Activated CD8-positive, alpha-beta T cell treated with anti-CD3 and anti-CD28 coated beads, Interleukin-2, amount 10 ng/mL, durations not matched to agents 7 days and 5 days (primary cell): ENCODE measurements around the gene MOB3A. TPM values are rescaled to one million over a fixed set of nuclear protein-coding genes. Genes with fewer than 3 reads are reported as not detected.

Experiments used
- ATAC-seq: fragments of 150-1000 bp; cut with Tn5 transposase; one replicate; pipeline ENCODE4 v1.10.0; 2021; ENCODE audit warnings: moderate library complexity
- CTCF ChIA-PET: fragments of 350-600 bp; sonication (Branson Sonifier 250); formaldehyde crosslinking; loops from one replicate; lab custom pipeline; 2021; ENCODE audit warnings: antibody characterized with exemption; lab: Charles Lee
- POLR2A ChIA-PET: fragments of 350-600 bp; sonication (Branson Sonifier 250); formaldehyde crosslinking; loops from one replicate; lab custom pipeline; 2021; ENCODE audit warnings: antibody characterized with exemption; lab: Charles Lee
- DNase-seq: peaks from one replicate; pipeline ENCODE4 v3.0.0-alpha.2; 2020
- H3K27ac Mint-ChIP-seq: one replicate; pipeline ENCODE4 v1.8.0; 2021; ENCODE audit warnings: mild to moderate bottlenecking, mixed read lengths
- H3K27me3 Mint-ChIP-seq: one replicate; pipeline ENCODE4 v1.8.0; 2021; ENCODE audit warnings: low read depth, mixed read lengths
- H3K36me3 Mint-ChIP-seq: one replicate; pipeline ENCODE4 v1.8.0; 2021; ENCODE audit warnings: low read depth, mixed read lengths
- H3K4me1 Mint-ChIP-seq: one replicate; pipeline ENCODE4 v1.8.0; 2021; ENCODE audit warnings: low read depth, mixed read lengths
- H3K4me3 Mint-ChIP-seq: one replicate; pipeline ENCODE4 v1.8.0; 2021; ENCODE audit warnings: mild to moderate bottlenecking, mixed read lengths
- H3K9me3 Mint-ChIP-seq: one replicate; pipeline ENCODE4 v1.8.0; 2022; ENCODE audit warnings: mixed read lengths; ENCODE audit not compliant: insufficient read depth
- total RNA-seq, 2 experiments: library from RNA; stranded (reverse); gene quantifications; one replicate each; pipeline ENCODE4 v1.2.3, GENCODE V29; 2021

Gene MOB3A
- total RNA-seq, 2 experiments from 2014 or later: 235 to 240 TPM

- Mint-ChIP-seq H3K27me3 (no peaks in the 10 kb centered on the region), H3K9me3 (no peaks in the 10 kb centered on the region), H3K27ac (no peak overlapping the region), H3K36me3 (peaks cover 42% of the 10 kb centered on the region), H3K4me3 (no peak overlapping the region), H3K4me1 (peaks cover 1% of the 10 kb centered on the region)
- CTCF ChIA-PET: no interaction called here
- POLR2A ChIA-PET: no interaction called here
- DNase-seq (no peak), ATAC-seq (no peak)
Measured at GRCh38 chr19:2121416-2122051, 25.4 kb upstream of the MOB3A start.

- ATAC-seq (no peak), DNase-seq (no peak)
- Mint-ChIP-seq H3K9me3 (no peaks in the 10 kb centered on the region), H3K4me3 (no peak overlapping the region), H3K4me1 (peaks cover 1% of the 10 kb centered on the region), H3K27ac (no peak overlapping the region), H3K27me3 (no peaks in the 10 kb centered on the region), H3K36me3 (peaks cover 42% of the 10 kb centered on the region)
- CTCF ChIA-PET: no interaction called here
- POLR2A ChIA-PET: no interaction called here
Measured at GRCh38 chr19:2120821-2121220, 24.7 kb upstream of the MOB3A start.

- no peak for ATAC-seq
- Mint-ChIP-seq H3K27ac (no peak overlapping the region), H3K4me1 (peaks cover 1% of the 10 kb centered on the region), H3K27me3 (no peaks in the 10 kb centered on the region), H3K9me3 (no peaks in the 10 kb centered on the region), H3K36me3 (peaks cover 46% of the 10 kb centered on the region), H3K4me3 (no peak overlapping the region)
- DNase-seq: no peak
- ChIA-PET POLR2A (no interaction called here), CTCF (no interaction called here)
Measured at GRCh38 chr19:2119921-2120785, 24.0 kb upstream of the MOB3A start.

- Mint-ChIP-seq H3K27ac (no peak overlapping the region), H3K4me1 (peaks cover 1% of the 10 kb centered on the region), H3K27me3 (no peaks in the 10 kb centered on the region), H3K36me3 (peaks cover 55% of the 10 kb centered on the region), H3K9me3 (no peaks in the 10 kb centered on the region), H3K4me3 (no peak overlapping the region)
- ATAC-seq (no peak), DNase-seq (no peak)
- CTCF ChIA-PET: no interaction called here
- POLR2A ChIA-PET: no interaction called here
Measured at GRCh38 chr19:2118438-2118837, 22.3 kb upstream of the MOB3A start.

GRCh38 chr19:2117215-2117960 is 21.3 kb upstream of the MOB3A start:
- Mint-ChIP-seq H3K4me3 (no peak overlapping the region), H3K27me3 (no peaks in the 10 kb centered on the region), H3K27ac (no peak overlapping the region), H3K4me1 (peaks cover 6% of the 10 kb centered on the region), H3K9me3 (no peaks in the 10 kb centered on the region), H3K36me3 (peaks cover 51% of the 10 kb centered on the region)
- ChIA-PET CTCF (no interaction called here), POLR2A (no interaction called here)
- no peak for DNase-seq
- ATAC-seq: no peak

- Mint-ChIP-seq H3K4me3 (no peak overlapping the region), H3K9me3 (no peaks in the 10 kb centered on the region), H3K36me3 (peaks cover 50% of the 10 kb centered on the region), H3K4me1 (peaks cover 10% of the 10 kb centered on the region), H3K27me3 (no peaks in the 10 kb centered on the region), H3K27ac (no peak overlapping the region)
- ATAC-seq: no peak
- ChIA-PET POLR2A (no interaction called here), CTCF (no interaction called here)
- DNase-seq: no peak
Measured at GRCh38 chr19:2116507-2116906, 20.4 kb upstream of the MOB3A start.

- peaks cover 10% of the 10 kb centered on the region for H3K4me1 Mint-ChIP-seq
- H3K27me3 Mint-ChIP-seq: no peaks in the 10 kb centered on the region
- DNase-seq (no peak), ATAC-seq (no peak)
- no peak overlapping the region for H3K4me3 Mint-ChIP-seq
- H3K36me3 Mint-ChIP-seq: peaks cover 45% of the 10 kb centered on the region
- ChIA-PET POLR2A (no interaction called here), CTCF (no interaction called here)
- H3K9me3 Mint-ChIP-seq: no peaks in the 10 kb centered on the region
- no peak overlapping the region for H3K27ac Mint-ChIP-seq
Measured at GRCh38 chr19:2115911-2116426, 19.8 kb upstream of the MOB3A start.

GRCh38 chr19:2115324-2115723 is 19.2 kb upstream of the MOB3A start:
- ChIA-PET CTCF (no interaction called here), POLR2A (no interaction called here)
- H3K27me3 Mint-ChIP-seq: no peaks in the 10 kb centered on the region
- no peak for DNase-seq
- no peaks in the 10 kb centered on the region for H3K9me3 Mint-ChIP-seq
- no peak overlapping the region for H3K4me3 Mint-ChIP-seq
- no peak overlapping the region for H3K27ac Mint-ChIP-seq
- H3K4me1 Mint-ChIP-seq: peaks cover 10% of the 10 kb centered on the region
- ATAC-seq: no peak
- H3K36me3 Mint-ChIP-seq: peaks cover 41% of the 10 kb centered on the region

GRCh38 chr19:2114821-2115220 is 18.7 kb upstream of the MOB3A start:
- no peak overlapping the region for H3K4me3 Mint-ChIP-seq

GRCh38 chr19:2114218-2114617 is 18.1 kb upstream of the MOB3A start:
- Mint-ChIP-seq H3K4me1 (peaks cover 10% of the 10 kb centered on the region), H3K27me3 (no peaks in the 10 kb centered on the region), H3K9me3 (no peaks in the 10 kb centered on the region), H3K27ac (no peak overlapping the region), H3K4me3 (no peak overlapping the region), H3K36me3 (peaks cover 40% of the 10 kb centered on the region)
- POLR2A ChIA-PET: no interaction called here
- DNase-seq: no peak
- CTCF ChIA-PET: interaction anchor here (1.1 kb wide), 1 partner anchor 17 kb away, joined by 3 read pairs; the partner anchor contains the start of gene IZUMO4
- no peak for ATAC-seq

More at GRCh38 chr19:2114821-2115220, 18.7 kb upstream of the MOB3A start:
- no peak for DNase-seq
- Mint-ChIP-seq H3K27me3 (no peaks in the 10 kb centered on the region), H3K9me3 (no peaks in the 10 kb centered on the region), H3K4me1 (peaks cover 10% of the 10 kb centered on the region), H3K27ac (no peak overlapping the region), H3K36me3 (peaks cover 41% of the 10 kb centered on the region)
- ChIA-PET POLR2A (no interaction called here), CTCF (no interaction called here)
- ATAC-seq: no peak

- Mint-ChIP-seq H3K36me3 (peaks cover 38% of the 10 kb centered on the region), H3K4me1 (peaks cover 9% of the 10 kb centered on the region), H3K9me3 (no peaks in the 10 kb centered on the region), H3K4me3 (no peak overlapping the region), H3K27me3 (no peaks in the 10 kb centered on the region), H3K27ac (no peak overlapping the region)
- POLR2A ChIA-PET: no interaction called here
- no peak for ATAC-seq
- no peak for DNase-seq
- CTCF ChIA-PET: interaction anchor here (1.1 kb wide), 1 partner anchor 17 kb away, joined by 3 read pairs; the partner anchor contains the start of gene IZUMO4
Measured at GRCh38 chr19:2113439-2114211, 17.5 kb upstream of the MOB3A start.
